CD14-positive monocyte (primary cell): ENCODE results near the gene SYTL5. TPM values are rescaled to one million over a fixed set of nuclear protein-coding genes. Genes with fewer than 3 reads are reported as not detected.

Source experiments
- DNase-seq, 3 donors: peaks; one replicate each; pipeline ENCODE4 v3.0.0-alpha.2; 2011 to 2022
- H2AFZ ChIP-seq: 2 replicates; pipeline ENCODE4 v1.6.0; 2012; ENCODE audit warnings: mild to moderate bottlenecking, low read depth, low read length, inconsistent platforms; ENCODE audit not compliant: insufficient read depth, poor library complexity, severe bottlenecking
- H3K27ac ChIP-seq, 2 donors: 1 replicate in 1 of 2; 2 replicates in 1 of 2; pipeline ENCODE4 v1.5.1; 2012 to 2013; ENCODE audit warnings: low read length in 2 of 2, control low read depth in 1 of 2, inconsistent platforms in 1 of 2, low read depth in 1 of 2, mild to moderate bottlenecking in 1 of 2
- H3K27me3 ChIP-seq, 2 donors: one replicate each; pipeline versions ENCODE4 v1.6.0 to v1.6.1; 2011 to 2013; ENCODE audit warnings: low read length in 2 of 2; ENCODE audit not compliant: control insufficient read depth in 2 of 2, insufficient read depth in 2 of 2
- H3K36me3 ChIP-seq, 2 donors: replicated peaks in 1 of 2; 1 replicate in 1 of 2; 2 replicates in 1 of 2; pipeline versions ENCODE4 v1.5.1 to v1.6.1; 2012 to 2013; ENCODE audit warnings: low read length in 2 of 2, control low read depth in 1 of 2, inconsistent platforms in 1 of 2, mild to moderate bottlenecking in 1 of 2; ENCODE audit not compliant: insufficient read depth in 2 of 2, control insufficient read depth in 1 of 2
- H3K4me1 ChIP-seq, 2 donors: 1 replicate in 1 of 2; 2 replicates in 1 of 2; pipeline versions ENCODE4 v1.5.1 to v1.6.1; 2012 to 2013; ENCODE audit warnings: low read length in 2 of 2, control low read depth in 1 of 2, inconsistent platforms in 1 of 2, mild to moderate bottlenecking in 1 of 2, moderate library complexity in 1 of 2; ENCODE audit not compliant: insufficient read depth in 2 of 2, control insufficient read depth in 1 of 2
- H3K4me2 ChIP-seq: replicated peaks from 2 replicates; pipeline ENCODE3; 2012; ENCODE audit warnings: low read length, moderate library complexity, mild to moderate bottlenecking; ENCODE audit not compliant: poor library complexity, severe bottlenecking; ENCODE audit errors: extremely low read depth
- H3K4me3 ChIP-seq, 3 experiments: fragments of 200-600 bp in 1 of 3; sonication (generic) in 1 of 3; replicated peaks in 1 of 3; 1 replicate in 2 of 3; 2 replicates in 1 of 3; pipeline ENCODE4 v1.5.1; 2011 to 2013; ENCODE audit warnings: low read length in 3 of 3, mild to moderate bottlenecking in 3 of 3, control low read depth in 2 of 3, low read depth in 2 of 3, inconsistent platforms in 1 of 3, moderate library complexity in 1 of 3
- H3K79me2 ChIP-seq: 2 replicates; pipeline ENCODE4 v1.6.0; 2012; ENCODE audit warnings: mild to moderate bottlenecking, control low read depth, inconsistent platforms, low read length, moderate library complexity; ENCODE audit not compliant: insufficient read depth
- H3K9ac ChIP-seq: 2 replicates; pipeline ENCODE4 v1.6.0; 2017; ENCODE audit warnings: low read length, mild to moderate bottlenecking; ENCODE audit not compliant: insufficient read depth, poor library complexity, severe bottlenecking
- H3K9me3 ChIP-seq, 2 donors: replicated peaks in 1 of 2; 1 replicate in 1 of 2; 2 replicates in 1 of 2; pipeline versions ENCODE4 v1.5.1 to v1.6.1; 2012 to 2013; ENCODE audit warnings: low read length in 2 of 2, control low read depth in 1 of 2; ENCODE audit not compliant: control insufficient read depth in 1 of 2, insufficient read depth in 1 of 2
- H4K20me1 ChIP-seq: 2 replicates; pipeline ENCODE4 v1.6.0; 2012; ENCODE audit warnings: mild to moderate bottlenecking, low read length, control low read depth, moderate library complexity; ENCODE audit not compliant: insufficient read depth
- H3K27ac Mint-ChIP-seq, 7 donors: one replicate each; pipeline ENCODE4 v1.8.0; 2020; ENCODE audit warnings: mild to moderate bottlenecking in 7 of 7, mixed read lengths in 7 of 7, moderate library complexity in 6 of 7, inconsistent platforms in 2 of 7
- H3K27me3 Mint-ChIP-seq, 3 donors: one replicate each; pipeline ENCODE4 v1.8.0; 2021 to 2022; ENCODE audit warnings: low read depth in 3 of 3, mild to moderate bottlenecking in 3 of 3, mixed read lengths in 3 of 3, moderate library complexity in 3 of 3, inconsistent platforms in 1 of 3
- H3K36me3 Mint-ChIP-seq, 2 donors: one replicate each; pipeline ENCODE4 v1.8.0; 2020; ENCODE audit warnings: mixed read lengths in 2 of 2, inconsistent platforms in 1 of 2, mild to moderate bottlenecking in 1 of 2
- H3K4me1 Mint-ChIP-seq: one replicate; pipeline ENCODE4 v1.8.0; 2020; ENCODE audit warnings: mild to moderate bottlenecking, mixed read lengths
- H3K4me3 Mint-ChIP-seq, 2 donors: one replicate each; pipeline ENCODE4 v1.8.0; 2020; ENCODE audit warnings: mild to moderate bottlenecking in 2 of 2, mixed read lengths in 2 of 2, moderate library complexity in 1 of 2
- H3K9me3 Mint-ChIP-seq, 7 donors: one replicate each; pipeline ENCODE4 v1.8.0; 2020 to 2022; ENCODE audit warnings: mixed read lengths in 7 of 7, mild to moderate bottlenecking in 6 of 7, moderate library complexity in 6 of 7, inconsistent platforms in 2 of 7
- CTCF ChIP-seq: fragments of 200-600 bp; IDR thresholded peaks from one replicate; pipeline ENCODE4 v1.8.0; 2022; ENCODE audit warnings: antibody characterized with exemption, mild to moderate bottlenecking
- WGBS: methylation state at CpG from one replicate; pipeline ENCODE4 v1.1.5; 2013; ENCODE audit warnings: missing lambda C conversion rate; ENCODE audit not compliant: insufficient coverage; 5-methylcytosine and 5-hydroxymethylcytosine counted together
- intact Hi-C, 2 donors: fragments of 100-400 bp; cut with micrococcal nuclease; formaldehyde crosslinking; loops; one replicate each; pipeline versions ENCODE4 v1.15.0 to v1.15.1; 2023
- polyA plus RNA-seq, 3 donors: library from polyadenylated mRNA; depleted of rRNA in 1 of 3; unstranded in 2 of 3; stranded (reverse) in 1 of 3; fragments of 300-500 nt in 2 of 3; fragments of >200 nt in 1 of 3; fragmentation: Illumina TruSeq in 2 of 3; gene quantifications; 1 replicate in 2 of 3; 2 replicates in 1 of 3; pipeline ENCODE4 v1.2.3, GENCODE V29; 2012 to 2021

The SYTL5 gene
- polyA plus RNA-seq, 3 donors: not detected

- no peaks in the 10 kb centered on the region for H4K20me1 ChIP-seq
These were observed 34.9 kb downstream of the SYTL5 start for GRCh38 chrX:38041237-38041636.

GRCh38 chrX:38044701-38045100, 38.3 kb downstream of the SYTL5 start:
- H3K27ac ChIP-seq: no peak overlapping the region
- no peaks in the 10 kb centered on the region for H4K20me1 ChIP-seq
- no peak for DNase-seq
- H3K4me2 ChIP-seq: no peak overlapping the region
- Mint-ChIP-seq H3K9me3 (peaks cover 0 to 10% (median 0%) of the 10 kb centered on the region in 7 donors), H3K27ac (no peak overlapping the region), H3K4me3 (no peak overlapping the region), H3K4me1 (no peaks in the 10 kb centered on the region), H3K36me3 (no peaks in the 10 kb centered on the region), H3K27me3 (peaks cover 0 to 3% (median 0%) of the 10 kb centered on the region in 3 donors)
- no peak overlapping the region for H3K4me3 ChIP-seq
- H3K79me2 ChIP-seq: no peaks in the 10 kb centered on the region
- no CpG with 5 or more reads among the region's 3 CpGs for WGBS
- H3K27me3 ChIP-seq: no peaks in the 10 kb centered on the region
- H3K9ac ChIP-seq: no peak overlapping the region
- no peaks in the 10 kb centered on the region for H3K9me3 ChIP-seq
- H2AFZ ChIP-seq: no peak overlapping the region
- no peaks in the 10 kb centered on the region for H3K36me3 ChIP-seq
- intact Hi-C loops: no loop called here
- TF ChIP-seq CTCF: no peak
- H3K4me1 ChIP-seq: no peaks in the 10 kb centered on the region

More at GRCh38 chrX:38041237-38041636, 34.9 kb downstream of the SYTL5 start:
- intact Hi-C loops: no loop called here
- no peak overlapping the region for H3K4me2 ChIP-seq
- Mint-ChIP-seq H3K27me3 (peaks cover 0 to 3% (median 2%) of the 10 kb centered on the region in 3 donors), H3K36me3 (no peaks in the 10 kb centered on the region), H3K27ac (no peak overlapping the region), H3K4me1 (no peaks in the 10 kb centered on the region), H3K4me3 (no peak overlapping the region), H3K9me3 (peaks cover 0 to 5% (median 0%) of the 10 kb centered on the region in 7 donors)
- H3K4me3 ChIP-seq: no peak overlapping the region
- WGBS: no CpG with 5 or more reads among the region's 3 CpGs
- no peak overlapping the region for H2AFZ ChIP-seq
- H3K27ac ChIP-seq: no peak overlapping the region
- TF ChIP-seq CTCF: no peak
- H3K36me3 ChIP-seq: no peaks in the 10 kb centered on the region
- H3K4me1 ChIP-seq: no peaks in the 10 kb centered on the region
- H3K27me3 ChIP-seq: no peaks in the 10 kb centered on the region
- no peak for DNase-seq
- H3K9ac ChIP-seq: no peak overlapping the region
- H3K9me3 ChIP-seq: no peaks in the 10 kb centered on the region
- no peaks in the 10 kb centered on the region for H3K79me2 ChIP-seq
